Esophagus squamous epithelium (tissue), 5 donors: ENCODE results near the gene ASB13. TPM values are rescaled to one million over a fixed set of nuclear protein-coding genes. Genes with fewer than 3 reads are reported as not detected.

Experiments used
- DNase-seq: peaks from one replicate; lab custom pipeline; 2025; lab: John Stamatoyannopoulos, UW
- H3K27ac ChIP-seq, 4 donors: fragments of 200-600 bp; sonication (generic); one replicate each; pipeline ENCODE4 v1.5.1; 2016 to 2019; ENCODE audit warnings: mild to moderate bottlenecking in 1 of 4
- H3K27me3 ChIP-seq, 4 donors: fragments of 200-600 bp; sonication (generic); 1 replicate in 3 of 4; 2 replicates in 1 of 4; pipeline versions ENCODE4 v1.5.1 to v1.6.0; 2017 to 2021; ENCODE audit warnings: antibody characterized with exemption in 1 of 4
- H3K36me3 ChIP-seq, 3 donors: fragments of 200-600 bp; sonication (generic); one replicate each; pipeline ENCODE4 v1.5.1; 2016 to 2019
- H3K4me1 ChIP-seq, 3 donors: fragments of 200-600 bp; sonication (generic); one replicate each; pipeline ENCODE4 v1.5.1; 2017 to 2019
- H3K4me3 ChIP-seq, 4 donors: fragments of 200-600 bp; sonication (generic); 1 replicate in 3 of 4; 2 replicates in 1 of 4; pipeline ENCODE4 v1.5.1; 2016 to 2019; ENCODE audit warnings: mild to moderate bottlenecking in 2 of 4, moderate library complexity in 1 of 4
- H3K9me3 ChIP-seq, 3 donors: fragments of 200-600 bp; sonication (generic); one replicate each; pipeline ENCODE4 v1.5.1; 2016 to 2019
- CTCF ChIP-seq, 6 experiments: fragments of 450-650 bp in 4 of 6; fragments of 200-600 bp in 2 of 6; sonication (generic) in 2 of 6; IDR thresholded peaks; one replicate each; pipeline ENCODE4 v1.5.1; 2016 to 2019; ENCODE audit warnings: antibody characterized with exemption in 6 of 6, mild to moderate bottlenecking in 4 of 6, moderate library complexity in 4 of 6
- POLR2A ChIP-seq, 4 donors: fragments of 450-650 bp; IDR thresholded peaks; one replicate each; pipeline ENCODE4 v1.6.1; 2017; ENCODE audit warnings: antibody characterized with exemption in 4 of 4, mild to moderate bottlenecking in 4 of 4, moderate library complexity in 3 of 4
- WGBS, 2 donors: methylation state at CpG; one replicate each; pipeline ENCODE4 v1.1.5; 2018; 5-methylcytosine and 5-hydroxymethylcytosine counted together
- intact Hi-C: fragments of 100-400 bp; cut with DNase I; formaldehyde crosslinking; loops from one replicate; pipeline ENCODE4 v1.15.0; 2022
- total RNA-seq, 4 donors: library from RNA; depleted of rRNA; stranded (reverse); fragments of >200 nt; gene quantifications; one replicate each; pipeline ENCODE4 v1.1.0, GENCODE V29; 2016
- donor health status: DM: yes; HTN: yes; CAD: no.

The ASB13 gene
- total RNA-seq, 4 donors from 2014 or later = 9.6 to 29.0 (median 15.7) TPM

DNA sequence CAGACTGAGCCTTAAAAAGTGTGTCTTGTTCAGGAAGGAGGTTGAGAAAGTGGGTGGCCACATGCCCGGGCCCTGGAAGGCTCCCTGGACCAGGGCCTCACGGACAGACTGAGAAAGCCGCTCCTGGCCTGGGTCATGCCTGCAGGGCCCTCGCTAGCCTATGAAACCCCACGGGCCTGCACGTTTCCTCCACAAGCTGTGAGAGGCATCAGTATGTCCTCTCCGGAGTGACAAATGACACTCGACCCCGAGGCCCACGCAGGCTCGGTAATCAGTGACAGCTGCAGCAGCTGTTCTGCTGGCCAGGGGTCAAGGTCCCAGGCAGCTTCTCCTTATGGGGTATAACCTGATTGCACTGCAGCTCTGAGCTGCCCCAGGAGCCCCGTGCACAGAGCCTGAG is 47.6 kb downstream of the ASB13 start:
- H3K27ac ChIP-seq = peak overlapping the region; percentile 33 to 50 (median 43)
- H3K36me3 ChIP-seq = no peaks in the 10 kb centered on the region
- DNase-seq = no peak
- intact Hi-C loops = no loop called here
- H3K4me1 ChIP-seq = peaks cover 18 to 74% (median 53%) of the 10 kb centered on the region in 3 donors
- H3K27me3 ChIP-seq = no peaks in the 10 kb centered on the region
- H3K4me3 ChIP-seq = no peak overlapping the region
- TF ChIP-seq POLR2A (IDR thresholded peaks at IDR 0.05) (no peak), CTCF (IDR thresholded peaks at IDR 0.05) (no peak)
- 67% methylated on average over 3 of the region's 12 CpGs; no CpG with 5 or more reads in 1 of the 2 donors for WGBS, 2 donors
- H3K9me3 ChIP-seq = no peaks in the 10 kb centered on the region

GRCh38 chr10:5618042-5618441 is 48.4 kb downstream of the ASB13 start:
- no peak for DNase-seq
- Histone ChIP-seq H3K36me3 (no peaks in the 10 kb centered on the region), H3K4me3 (no peak overlapping the region), H3K4me1 (peaks cover 18 to 75% (median 53%) of the 10 kb centered on the region in 3 donors), H3K27ac (peak overlapping the region; percentile 33 to 50 (median 43)), H3K27me3 (no peaks in the 10 kb centered on the region), H3K9me3 (no peaks in the 10 kb centered on the region)
- intact Hi-C loops = no loop called here
- TF ChIP-seq CTCF (IDR thresholded peaks at IDR 0.05) (no peak), POLR2A (IDR thresholded peaks at IDR 0.05) (no peak)
- WGBS, 2 donors = 31 to 36% methylated on average over 4 to 5 of the region's 8 CpGs

DNA sequence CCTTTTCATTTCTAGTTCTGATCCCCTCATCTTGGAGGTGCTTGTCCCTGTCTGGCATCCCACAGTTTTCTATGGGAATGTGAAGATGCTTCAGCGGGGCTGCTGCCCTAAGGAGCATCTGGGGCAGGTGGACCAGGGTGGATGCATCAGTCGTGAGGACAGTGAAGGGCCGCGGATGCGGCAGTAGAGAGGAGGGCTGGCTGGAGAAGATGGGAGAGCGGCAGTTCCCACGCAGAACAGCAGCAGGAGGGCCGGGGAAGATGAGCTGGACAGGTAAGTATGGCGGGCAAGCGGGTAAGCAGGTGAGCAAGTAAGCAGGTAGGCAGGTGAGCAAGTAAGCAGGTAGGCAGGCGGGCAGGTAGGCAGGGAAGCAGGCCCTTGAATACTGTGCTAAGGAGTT is 48.9 kb downstream of the ASB13 start:
- TF ChIP-seq POLR2A (IDR thresholded peaks at IDR 0.05) (no peak), CTCF (IDR thresholded peaks at IDR 0.05) (no peak)
- Histone ChIP-seq H3K36me3 (no peaks in the 10 kb centered on the region), H3K27me3 (no peaks in the 10 kb centered on the region), H3K27ac (peak overlapping the region in 3 of 4 donors; percentile 34 to 50 (median 42)), H3K4me1 (peaks cover 19 to 73% (median 50%) of the 10 kb centered on the region in 3 donors), H3K4me3 (no peak overlapping the region), H3K9me3 (no peaks in the 10 kb centered on the region)
- intact Hi-C loops = no loop called here
- 80 to 82% methylated on average over 10 to 11 of the region's 11 CpGs for WGBS, 2 donors
- DNase-seq = no peak

DNA sequence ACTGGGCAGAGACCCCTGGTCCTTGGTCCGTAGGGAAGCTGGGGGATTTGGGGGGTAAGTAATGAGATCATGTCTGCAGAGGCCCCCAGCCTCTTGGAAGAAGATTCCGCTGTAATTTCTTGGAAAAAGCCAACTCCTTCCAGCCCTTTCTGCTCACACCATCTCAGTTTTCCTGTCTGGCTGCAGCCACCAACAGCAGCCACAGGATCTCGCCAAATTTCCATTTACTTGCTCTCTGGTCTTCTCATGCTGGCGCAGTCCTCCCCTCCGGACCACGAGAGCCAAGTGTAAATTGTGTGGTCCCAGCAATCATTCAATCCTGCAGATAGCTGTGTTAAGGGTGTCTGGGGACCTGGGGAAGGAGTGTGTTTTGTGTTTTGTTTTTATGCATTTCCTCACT is 49.6 kb downstream of the ASB13 start:
- Histone ChIP-seq H3K4me1 (peaks cover 25 to 80% (median 56%) of the 10 kb centered on the region in 3 donors), H3K27ac (peak overlapping the region in 1 of 4 donors; percentile 34), H3K36me3 (no peaks in the 10 kb centered on the region), H3K4me3 (no peak overlapping the region), H3K27me3 (no peaks in the 10 kb centered on the region), H3K9me3 (no peaks in the 10 kb centered on the region)
- DNase-seq = no peak
- WGBS, 2 donors = 43 to 71% methylated on average over 2 to 3 of the region's 6 CpGs
- intact Hi-C loops = no loop called here
- TF ChIP-seq POLR2A (IDR thresholded peaks at IDR 0.05) = no peak
- no peak for TF ChIP-seq CTCF (IDR thresholded peaks at IDR 0.05)

DNA sequence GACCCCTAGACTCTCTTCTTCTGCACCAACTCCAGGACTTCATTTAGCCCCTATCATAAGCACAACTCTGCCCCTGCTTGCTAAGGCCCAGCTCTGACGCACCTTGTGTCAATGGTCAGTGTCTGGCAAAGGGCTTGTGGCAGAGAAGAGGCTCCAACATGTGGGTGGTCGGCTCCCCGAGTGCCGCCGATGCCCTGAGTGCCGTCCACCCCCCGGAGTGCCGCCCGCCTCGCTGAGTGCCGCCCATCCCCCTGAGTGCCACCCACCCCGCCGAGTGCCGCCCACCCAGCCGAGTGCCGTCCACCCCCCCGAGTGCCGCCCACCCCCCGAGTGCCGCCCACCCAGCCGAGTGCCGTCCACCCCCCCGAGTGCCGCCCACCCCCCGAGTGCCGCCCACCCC is 50.3 kb downstream of the ASB13 start:
- 100% methylated on average over 1 of the region's 26 CpGs; no CpG with 5 or more reads in 1 of the 2 donors for WGBS, 2 donors
- peak overlapping the region in 2 of 4 donors; percentile 40 to 49 for H3K27ac ChIP-seq

More for the DNA sequence above, 50.3 kb downstream of the ASB13 start:
- H3K4me3 ChIP-seq = no peak overlapping the region
- no peak for TF ChIP-seq CTCF (IDR thresholded peaks at IDR 0.05)
- no peak for TF ChIP-seq POLR2A (IDR thresholded peaks at IDR 0.05)
- intact Hi-C loops = no loop called here
- H3K27me3 ChIP-seq = no peaks in the 10 kb centered on the region
- peaks cover 33 to 88% (median 63%) of the 10 kb centered on the region in 3 donors for H3K4me1 ChIP-seq
- DNase-seq = no peak
- no peaks in the 10 kb centered on the region for H3K36me3 ChIP-seq
- no peaks in the 10 kb centered on the region for H3K9me3 ChIP-seq
